Spleen (tissue), 7 donors: ENCODE data around the gene NAALADL1.

Experiments
- POLR2A ChIP-seq, 3 donors: fragments of 450-650 bp; IDR thresholded peaks; one replicate each; pipeline ENCODE4 v1.5.1; 2017; ENCODE audit warnings: antibody characterized with exemption in 3 of 3, mild to moderate bottlenecking in 1 of 3
- POLR2AphosphoS5 ChIP-seq, 3 donors: sonication (generic); formaldehyde crosslinking; IDR thresholded peaks; one replicate each; pipeline ENCODE4 v1.5.1; 2017; ENCODE audit warnings: antibody characterized with exemption in 3 of 3
- TF ChIP-seq, protein P1 (sequence below), 11 experiments: fragments of 200-600 bp in 7 of 11; fragments of 450-650 bp in 4 of 11; sonication (generic) in 4 of 11; IDR thresholded peaks in 8 of 11; conservative IDR thresholded peaks in 3 of 11; 1 replicate in 7 of 11; 2 replicates in 4 of 11; pipeline versions ENCODE4 v1.4.0 to v1.8.0; 2016 to 2021; ENCODE audit warnings: antibody characterized with exemption in 11 of 11, inconsistent platforms in 4 of 11, mild to moderate bottlenecking in 1 of 11
- donor health status: DM: no; HTN: no; CAD: no; lungs with moderate emphysema.
- donor health status: DM: no; HTN: no; CAD: no.
- donor health status: DM: no; HTN: no; CAD: no.

GRCh38 chr11:65090628-65091027 is 32.3 kb upstream of the NAALADL1 start:
- TF ChIP-seq, protein P1, sequence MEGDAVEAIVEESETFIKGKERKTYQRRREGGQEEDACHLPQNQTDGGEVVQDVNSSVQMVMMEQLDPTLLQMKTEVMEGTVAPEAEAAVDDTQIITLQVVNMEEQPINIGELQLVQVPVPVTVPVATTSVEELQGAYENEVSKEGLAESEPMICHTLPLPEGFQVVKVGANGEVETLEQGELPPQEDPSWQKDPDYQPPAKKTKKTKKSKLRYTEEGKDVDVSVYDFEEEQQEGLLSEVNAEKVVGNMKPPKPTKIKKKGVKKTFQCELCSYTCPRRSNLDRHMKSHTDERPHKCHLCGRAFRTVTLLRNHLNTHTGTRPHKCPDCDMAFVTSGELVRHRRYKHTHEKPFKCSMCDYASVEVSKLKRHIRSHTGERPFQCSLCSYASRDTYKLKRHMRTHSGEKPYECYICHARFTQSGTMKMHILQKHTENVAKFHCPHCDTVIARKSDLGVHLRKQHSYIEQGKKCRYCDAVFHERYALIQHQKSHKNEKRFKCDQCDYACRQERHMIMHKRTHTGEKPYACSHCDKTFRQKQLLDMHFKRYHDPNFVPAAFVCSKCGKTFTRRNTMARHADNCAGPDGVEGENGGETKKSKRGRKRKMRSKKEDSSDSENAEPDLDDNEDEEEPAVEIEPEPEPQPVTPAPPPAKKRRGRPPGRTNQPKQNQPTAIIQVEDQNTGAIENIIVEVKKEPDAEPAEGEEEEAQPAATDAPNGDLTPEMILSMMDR (IDR thresholded peaks at IDR 0.05 in 8 of 11, conservative IDR thresholded peaks at IDR 0.05 in 3 of 11): no peak
- TF ChIP-seq POLR2A (IDR thresholded peaks at IDR 0.05) (no peak), POLR2AphosphoS5 (IDR thresholded peaks at IDR 0.05) (no peak)
